ENCODE measurements around the gene RPN2.

- TF ChIP-seq POLR2A (conservative IDR thresholded peaks at IDR 0.05) (no peak), STAT5B (CRISPR knock-in tag; IDR thresholded peaks at IDR 0.05) (no peak), MAX (CRISPR knock-in tag; IDR thresholded peaks at IDR 0.05) (no peak), MITF (IDR thresholded peaks at IDR 0.05) (no peak), RBM14 (IDR thresholded peaks at IDR 0.05; ENCODE audit: borderline replicate concordance, insufficient read depth, low read depth, low read length) (no peak), ZNF311 (CRISPR knock-in tag; IDR thresholded peaks at IDR 0.05) (no peak), JUN (IDR thresholded peaks at IDR 0.05; ENCODE audit: borderline replicate concordance, low read depth, low read length) (no peak), JUN (CRISPR knock-in tag; IDR thresholded peaks at IDR 0.05; ENCODE audit: borderline replicate concordance) (no peak)
These were observed 75.2 kb downstream of the RPN2 start for GRCh38 chr20:37254114-37254878.
